Measurements from ENCODE around the gene LPIN1.

GRCh38 chr2:11717623-11718022 is 28.8 kb upstream of the LPIN1 start:
- TF ChIP-seq RELA (CRISPR knock-in tag; IDR thresholded peaks at IDR 0.05; ENCODE audit: borderline replicate concordance) = no peak
- TF ChIP-seq ATF3 (CRISPR knock-in tag; conservative IDR thresholded peaks at IDR 0.05) = no peak
- no peak for TF ChIP-seq CTCF (IDR thresholded peaks at IDR 0.05)
- TF ChIP-seq GTF2I (CRISPR knock-in tag; conservative IDR thresholded peaks at IDR 0.05) = no peak
- no peak for TF ChIP-seq ZNF423 (CRISPR knock-in tag; IDR thresholded peaks at IDR 0.05)
- no peak for TF ChIP-seq HMGXB4 (CRISPR knock-in tag; IDR thresholded peaks at IDR 0.05)
- no peak for TF ChIP-seq ATF2 (CRISPR knock-in tag; IDR thresholded peaks at IDR 0.05; ENCODE audit: borderline replicate concordance, low read depth)
- TF ChIP-seq CREB1 (CRISPR knock-in tag; IDR thresholded peaks at IDR 0.05) = no peak
- no peak for TF ChIP-seq NFATC4 (CRISPR knock-in tag; IDR thresholded peaks at IDR 0.05)
- TF ChIP-seq ETV6 (CRISPR knock-in tag; IDR thresholded peaks at IDR 0.05) = no peak
- no peak for TF ChIP-seq E2F1 (CRISPR knock-in tag; IDR thresholded peaks at IDR 0.05)
- no peak for TF ChIP-seq FOXP4 (CRISPR knock-in tag; IDR thresholded peaks at IDR 0.05)
- TF ChIP-seq USF2 (CRISPR knock-in tag; IDR thresholded peaks at IDR 0.05) = no peak
